Activated CD4-positive, alpha-beta T cell treated with anti-CD3 and anti-CD28 coated beads, Interleukin-2, amount 50 U/mL, for 16 hours (primary cell): ENCODE data around the gene MPHOSPH9.
A peak's percentile ranks its signal among the peaks of the same experiment; 100 is the strongest.

Experiments
- DNase-seq: peaks from one replicate; pipeline ENCODE4 v3.0.0-alpha.2; 2020

The MPHOSPH9 gene, protein sequence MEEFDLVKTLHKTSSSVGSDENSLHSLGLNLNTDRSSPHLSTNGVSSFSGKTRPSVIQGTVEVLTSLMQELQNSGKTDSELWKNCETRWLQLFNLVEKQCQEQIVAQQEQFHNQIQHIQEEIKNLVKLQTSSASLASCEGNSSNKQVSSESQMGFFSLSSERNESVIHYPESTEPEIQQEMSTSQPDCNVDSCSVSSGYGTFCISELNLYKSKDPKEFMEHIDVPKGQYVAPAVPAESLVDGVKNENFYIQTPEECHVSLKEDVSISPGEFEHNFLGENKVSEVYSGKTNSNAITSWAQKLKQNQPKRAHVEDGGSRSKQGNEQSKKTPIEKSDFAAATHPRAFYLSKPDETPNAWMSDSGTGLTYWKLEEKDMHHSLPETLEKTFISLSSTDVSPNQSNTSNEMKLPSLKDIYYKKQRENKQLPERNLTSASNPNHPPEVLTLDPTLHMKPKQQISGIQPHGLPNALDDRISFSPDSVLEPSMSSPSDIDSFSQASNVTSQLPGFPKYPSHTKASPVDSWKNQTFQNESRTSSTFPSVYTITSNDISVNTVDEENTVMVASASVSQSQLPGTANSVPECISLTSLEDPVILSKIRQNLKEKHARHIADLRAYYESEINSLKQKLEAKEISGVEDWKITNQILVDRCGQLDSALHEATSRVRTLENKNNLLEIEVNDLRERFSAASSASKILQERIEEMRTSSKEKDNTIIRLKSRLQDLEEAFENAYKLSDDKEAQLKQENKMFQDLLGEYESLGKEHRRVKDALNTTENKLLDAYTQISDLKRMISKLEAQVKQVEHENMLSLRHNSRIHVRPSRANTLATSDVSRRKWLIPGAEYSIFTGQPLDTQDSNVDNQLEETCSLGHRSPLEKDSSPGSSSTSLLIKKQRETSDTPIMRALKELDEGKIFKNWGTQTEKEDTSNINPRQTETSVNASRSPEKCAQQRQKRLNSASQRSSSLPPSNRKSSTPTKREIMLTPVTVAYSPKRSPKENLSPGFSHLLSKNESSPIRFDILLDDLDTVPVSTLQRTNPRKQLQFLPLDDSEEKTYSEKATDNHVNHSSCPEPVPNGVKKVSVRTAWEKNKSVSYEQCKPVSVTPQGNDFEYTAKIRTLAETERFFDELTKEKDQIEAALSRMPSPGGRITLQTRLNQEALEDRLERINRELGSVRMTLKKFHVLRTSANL

DNA sequence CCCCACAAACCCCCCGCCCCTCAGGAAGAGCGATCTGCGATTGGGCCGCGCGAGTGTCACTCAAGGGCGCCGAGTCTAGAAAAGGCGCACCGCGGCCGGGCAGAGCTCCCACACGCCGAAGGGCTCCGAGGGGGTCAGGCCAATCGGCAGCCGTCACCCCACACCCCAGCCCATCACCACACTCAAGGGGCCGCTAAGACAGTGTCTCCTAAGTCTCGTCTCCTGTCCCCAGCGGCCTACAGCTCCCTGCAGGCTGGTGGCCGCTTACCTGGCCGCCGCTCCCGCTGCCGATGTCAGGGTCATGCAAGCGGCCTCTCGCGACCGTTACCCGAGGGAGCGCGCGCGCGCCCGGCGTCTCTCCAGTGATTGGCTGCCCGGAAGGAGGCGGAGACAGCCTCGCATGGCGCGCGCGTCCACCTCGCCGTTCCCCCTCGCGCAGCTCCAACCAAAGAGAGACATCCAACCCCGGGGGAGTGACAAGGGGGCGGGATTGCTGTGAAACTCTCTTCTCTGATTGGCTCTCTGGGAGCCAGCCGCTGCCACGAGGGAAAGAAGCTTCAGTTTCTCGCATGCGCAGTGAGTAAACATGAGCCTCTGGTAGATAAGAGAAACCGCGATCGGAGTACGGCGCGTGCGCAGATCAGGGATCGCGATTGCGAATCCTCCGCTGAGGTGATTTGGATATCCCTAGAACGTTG lies at the start of gene MPHOSPH9, which contains the start of gene MTRFR:
MPHOSPH9 (minus strand) TSS at position 335 of the 698 bp plus-strand sequence. CDS start 2,777 bp downstream, outside the sequence.
MTRFR (plus strand) TSS at position 630 of the 698 bp plus-strand sequence. CDS start 20,239 bp downstream, outside the sequence.
- peak; percentile 100 for DNase-seq

DNA sequence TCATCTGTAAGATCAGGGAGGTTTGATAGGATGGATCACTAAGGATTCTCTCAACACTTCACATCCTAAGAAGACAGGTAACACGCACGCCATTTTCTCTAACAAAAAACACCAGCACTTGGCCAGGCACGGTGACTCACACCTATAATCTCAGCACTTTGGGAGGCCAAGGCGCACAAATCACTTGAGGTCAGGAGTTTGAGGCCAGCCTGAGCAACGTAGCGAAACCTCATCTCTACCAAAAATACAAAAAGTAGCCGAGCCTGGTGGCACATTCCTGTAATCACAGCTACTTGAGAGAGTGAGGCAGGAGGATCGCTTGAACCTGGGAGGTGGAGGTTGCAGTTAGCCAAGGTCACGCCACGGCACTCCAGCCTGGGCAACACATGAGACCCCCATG lies 49.2 kb upstream of the MPHOSPH9 start:
- DNase-seq: no peak

DNA sequence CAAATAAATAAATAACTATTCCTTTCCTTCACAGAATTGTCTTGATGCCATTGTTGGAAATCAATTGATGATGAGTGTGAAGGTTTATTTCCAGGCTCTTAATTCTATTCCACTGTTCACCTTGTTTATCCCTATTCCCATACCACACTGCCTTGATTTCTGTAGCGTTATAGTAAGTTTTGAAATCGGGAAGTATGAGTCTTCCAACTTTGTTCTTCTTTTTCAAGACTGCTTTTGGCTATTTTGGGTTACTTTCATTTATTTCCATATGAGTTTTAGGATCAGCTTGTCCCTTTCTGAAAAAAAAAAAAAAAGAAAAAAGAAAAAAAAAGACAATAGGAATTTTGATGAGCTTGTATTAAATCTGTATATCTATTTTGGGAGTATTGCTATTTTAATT lies 48.0 kb upstream of the MPHOSPH9 start:
- no peak for DNase-seq

DNA sequence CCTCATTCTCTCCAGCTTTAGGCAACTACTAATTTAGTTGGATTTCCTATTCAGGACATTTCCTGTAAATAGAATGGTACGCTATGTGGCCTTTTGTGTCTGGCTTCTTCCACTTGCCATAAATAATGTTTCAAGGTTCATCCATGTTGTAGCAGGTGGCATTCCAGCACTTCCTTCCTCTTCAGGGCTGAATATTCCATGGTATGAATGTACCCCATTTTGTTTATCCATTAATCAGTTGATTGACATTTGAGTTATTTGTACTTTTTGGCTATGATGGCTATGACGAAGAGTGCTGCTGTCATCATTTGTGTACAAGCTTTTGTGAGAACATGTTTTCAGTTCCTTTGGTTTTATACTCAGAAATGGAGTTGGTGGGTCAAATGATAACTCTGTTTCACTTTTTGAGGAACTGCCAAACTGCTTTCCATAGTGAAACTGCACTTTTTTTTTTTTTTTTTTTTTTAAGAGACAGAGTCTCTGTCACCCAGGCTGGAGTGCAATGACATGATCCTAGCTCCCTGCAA lies 45.2 kb upstream of the MPHOSPH9 start:
- DNase-seq: peak; percentile 78

DNA sequence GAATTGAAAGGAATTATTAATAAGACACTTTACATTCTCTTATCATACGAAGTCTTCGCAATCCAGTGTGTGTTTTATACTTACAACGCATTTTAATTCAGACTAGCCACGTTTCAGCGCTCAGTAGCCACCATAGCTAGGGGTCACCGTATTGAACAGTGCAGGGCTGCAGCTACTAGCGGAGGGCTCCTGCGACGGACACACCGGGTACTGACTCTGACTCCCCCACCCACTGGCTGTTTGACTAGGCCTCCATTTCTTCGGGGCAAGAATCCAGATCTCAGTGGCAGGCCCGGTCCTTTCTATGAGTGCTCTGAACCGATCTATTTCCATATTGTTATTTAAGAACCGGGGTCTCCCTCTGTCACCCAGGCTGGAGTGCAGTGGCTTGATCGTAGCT lies 40.2 kb upstream of the MPHOSPH9 start:
- DNase-seq: no peak

DNA sequence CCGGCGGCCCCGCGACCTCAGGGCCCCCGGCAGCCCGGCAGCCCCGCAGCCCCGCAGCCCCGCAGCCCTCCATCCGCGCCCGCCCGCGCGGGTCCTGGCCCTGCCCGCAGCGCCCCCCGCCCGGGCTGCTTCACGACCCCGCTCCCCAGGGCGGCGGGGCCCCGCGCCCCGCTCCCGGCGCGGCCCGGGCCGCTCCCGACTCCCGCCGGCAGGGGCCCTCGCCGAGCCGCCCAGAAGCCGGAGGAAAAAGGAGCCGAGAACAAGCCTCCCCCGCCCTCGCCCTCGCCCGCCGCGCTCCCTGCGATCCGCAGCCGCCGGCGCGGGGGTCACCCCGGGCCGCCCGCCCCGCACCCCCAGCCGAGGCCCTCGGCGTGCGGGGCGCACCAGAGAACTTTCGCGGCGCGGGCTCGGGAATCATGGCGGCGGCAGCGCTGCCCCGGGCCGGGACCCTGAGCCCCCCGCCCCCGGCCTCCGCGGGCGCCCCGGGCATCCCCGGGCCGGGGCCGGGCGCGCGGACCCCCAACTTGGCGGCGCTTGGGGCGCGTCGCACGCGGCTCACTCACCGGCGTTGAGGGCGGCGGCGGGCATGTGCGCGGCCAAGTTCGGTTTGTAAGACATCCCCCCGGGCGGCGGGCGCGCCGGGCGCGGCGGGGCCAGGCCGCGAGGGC lies 38.2 kb upstream of the MPHOSPH9 start:
- DNase-seq: peak; percentile 76

DNA sequence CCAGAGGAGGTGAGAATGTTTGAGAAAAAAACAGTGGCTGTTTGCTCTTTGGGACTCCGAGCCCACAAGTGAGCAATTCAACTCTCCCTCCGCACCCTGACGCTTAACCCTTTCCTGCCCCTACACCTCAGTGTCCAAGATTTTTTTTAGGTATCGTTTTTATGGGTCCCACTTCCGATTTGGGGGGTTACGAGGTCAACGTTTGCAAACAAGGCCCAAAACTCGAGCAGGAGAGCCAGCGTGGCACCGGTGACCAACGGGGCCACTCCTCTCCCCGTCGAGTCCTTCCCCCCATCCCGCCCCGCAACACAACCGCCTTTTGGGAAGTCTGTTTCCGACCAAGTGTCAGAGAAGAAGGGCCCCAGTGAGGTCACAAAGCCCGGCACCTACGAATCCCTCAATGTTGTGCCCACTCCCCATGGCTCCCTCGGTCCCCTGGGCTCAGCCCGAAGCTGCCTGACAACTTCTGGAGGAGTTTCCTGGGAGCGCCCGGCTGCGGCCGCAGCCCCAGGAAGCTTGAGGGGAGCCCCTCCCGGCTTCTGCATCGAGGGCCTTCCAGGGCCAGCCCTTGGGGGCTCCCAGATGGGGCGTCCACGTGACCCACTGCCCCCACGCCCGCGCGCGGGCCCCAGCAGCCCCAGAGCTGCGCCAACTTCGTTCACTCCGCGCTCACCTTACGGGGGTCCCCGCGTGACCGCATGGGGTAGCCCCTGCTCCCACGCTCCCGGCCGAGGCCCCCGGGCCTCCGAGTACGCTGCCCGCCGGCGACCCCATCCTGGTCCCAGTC lies 37.5 kb upstream of the MPHOSPH9 start:
- peak; percentile 20 for DNase-seq

DNA sequence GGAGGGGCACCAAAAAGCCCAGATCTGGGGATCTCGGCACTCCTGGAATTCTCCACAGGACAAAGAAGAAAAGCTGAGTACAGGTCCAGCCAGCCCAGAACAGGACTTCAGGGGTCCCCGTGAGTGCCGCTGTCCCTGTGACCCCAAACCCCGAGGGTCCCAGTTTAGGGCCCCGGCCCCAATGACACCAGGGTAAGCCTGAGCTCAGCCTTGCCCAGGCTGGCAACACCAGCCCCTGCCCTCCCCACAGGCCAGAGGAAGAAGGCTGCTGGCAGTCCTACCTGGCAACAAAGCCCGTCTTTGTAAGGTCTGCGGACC lies 36.9 kb upstream of the MPHOSPH9 start:
- DNase-seq: no peak

DNA sequence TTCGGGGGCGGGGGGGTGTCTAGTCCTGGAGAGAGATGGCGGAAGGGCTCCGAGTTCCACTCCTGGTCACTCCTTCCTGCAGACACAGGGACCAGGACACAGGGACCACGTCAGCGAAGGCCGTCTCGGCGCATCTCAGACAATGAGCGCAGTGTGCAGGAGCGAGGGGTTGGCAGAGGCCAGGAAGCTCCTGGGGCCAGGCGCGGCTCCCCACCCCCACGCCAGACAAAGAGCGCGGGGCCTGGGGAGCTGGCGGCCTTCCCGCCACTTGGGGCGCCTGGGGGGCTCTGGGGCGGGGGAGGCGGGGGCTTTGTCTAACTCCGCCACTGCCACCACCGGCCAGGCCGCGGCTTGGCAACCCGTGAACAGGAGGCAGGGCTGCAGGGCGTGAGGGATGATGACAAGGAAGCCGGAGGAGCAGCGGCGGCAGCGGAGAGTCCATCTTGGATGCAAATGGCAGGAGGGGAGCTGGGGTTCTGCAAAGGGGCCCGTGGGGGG lies 36.5 kb upstream of the MPHOSPH9 start:
- peak; percentile 50 for DNase-seq

DNA sequence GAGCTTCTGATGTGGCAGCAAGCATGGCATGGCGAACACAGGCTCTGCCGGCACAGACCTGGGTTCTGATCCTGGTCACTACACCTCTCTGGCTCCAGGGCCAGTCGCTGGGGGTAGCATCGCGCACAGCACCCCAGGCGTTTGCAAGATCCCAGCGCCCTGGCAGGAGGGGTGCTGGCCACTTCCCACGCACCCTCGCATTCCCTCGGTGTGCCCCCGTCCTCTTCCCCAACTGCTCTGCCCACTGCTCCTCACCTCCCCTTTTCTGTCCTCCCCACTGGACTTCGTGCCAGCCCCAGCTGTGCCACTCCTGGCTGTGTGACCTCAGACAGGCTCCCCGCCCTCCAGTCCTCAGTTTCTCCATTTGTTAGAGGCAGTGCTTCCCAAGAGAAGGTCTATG lies 35.9 kb upstream of the MPHOSPH9 start:
- no peak for DNase-seq

DNA sequence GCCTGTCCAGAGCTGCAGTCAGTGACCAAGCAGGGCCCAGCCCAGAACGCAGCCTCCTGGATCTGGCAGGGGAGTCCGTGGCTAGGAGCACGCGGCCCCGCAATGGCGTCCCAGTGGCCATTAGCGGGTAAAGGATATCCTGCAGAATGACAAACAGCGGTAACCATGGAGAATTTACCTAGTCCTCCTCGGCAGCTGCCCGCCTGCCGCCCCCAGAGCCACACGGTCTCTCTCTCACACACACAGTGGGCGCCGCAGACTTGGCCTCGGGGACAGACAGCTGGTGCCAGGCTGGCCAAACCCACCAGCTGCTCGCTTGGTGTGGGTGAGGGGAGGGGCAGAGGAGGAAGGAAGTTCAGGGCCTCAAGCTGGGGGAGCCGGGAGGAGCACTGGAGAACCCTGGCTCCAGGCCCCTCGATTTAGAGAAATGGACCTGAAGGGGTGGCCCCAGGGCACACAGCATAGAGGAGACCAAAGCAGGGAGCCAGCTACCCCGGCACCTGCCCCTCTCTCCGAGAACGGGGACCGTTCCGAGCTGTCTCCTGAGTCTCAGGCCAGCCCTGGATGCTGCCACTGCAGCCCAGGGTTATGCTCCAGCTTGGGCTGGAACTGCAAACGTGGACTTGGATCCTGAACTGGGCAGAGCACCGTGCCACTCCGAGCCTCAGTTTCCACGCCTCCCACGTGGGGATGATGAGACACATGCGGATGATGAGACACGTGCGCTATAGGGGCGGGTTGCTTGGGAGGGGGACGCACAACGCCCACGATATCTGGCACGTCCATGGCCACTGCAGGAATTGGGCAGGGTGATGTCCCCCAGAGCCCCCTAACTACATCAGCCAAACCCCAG lies 35.3 kb upstream of the MPHOSPH9 start:
- no peak for DNase-seq

DNA sequence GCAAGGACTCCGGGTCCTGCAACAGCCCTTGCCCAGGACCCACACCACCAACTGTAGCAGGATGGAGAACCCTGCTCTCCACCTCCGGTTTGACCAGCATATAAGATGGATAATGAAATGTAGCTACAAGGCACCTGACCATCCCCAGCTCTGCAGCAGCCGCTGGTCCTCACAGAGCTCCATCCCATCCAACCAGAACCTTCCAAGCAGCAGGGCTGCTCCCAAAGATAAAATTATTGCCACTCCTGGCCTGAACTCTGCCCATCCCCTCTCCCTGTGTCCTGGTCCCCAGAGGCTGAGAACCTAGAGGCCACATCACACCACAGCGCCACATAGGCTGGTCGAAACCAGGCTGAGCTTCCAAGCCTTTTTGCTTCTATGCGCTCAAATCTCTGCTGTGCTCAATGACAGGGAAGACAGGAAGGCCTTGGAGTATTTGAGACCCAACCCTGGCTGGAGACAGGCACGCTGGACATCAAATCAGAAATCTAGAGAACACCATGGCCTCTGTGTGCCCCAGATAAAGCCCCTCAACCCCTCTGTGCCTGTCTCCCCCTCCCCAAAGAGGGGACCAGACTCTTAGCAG lies 34.5 kb upstream of the MPHOSPH9 start:
- DNase-seq: no peak

DNA sequence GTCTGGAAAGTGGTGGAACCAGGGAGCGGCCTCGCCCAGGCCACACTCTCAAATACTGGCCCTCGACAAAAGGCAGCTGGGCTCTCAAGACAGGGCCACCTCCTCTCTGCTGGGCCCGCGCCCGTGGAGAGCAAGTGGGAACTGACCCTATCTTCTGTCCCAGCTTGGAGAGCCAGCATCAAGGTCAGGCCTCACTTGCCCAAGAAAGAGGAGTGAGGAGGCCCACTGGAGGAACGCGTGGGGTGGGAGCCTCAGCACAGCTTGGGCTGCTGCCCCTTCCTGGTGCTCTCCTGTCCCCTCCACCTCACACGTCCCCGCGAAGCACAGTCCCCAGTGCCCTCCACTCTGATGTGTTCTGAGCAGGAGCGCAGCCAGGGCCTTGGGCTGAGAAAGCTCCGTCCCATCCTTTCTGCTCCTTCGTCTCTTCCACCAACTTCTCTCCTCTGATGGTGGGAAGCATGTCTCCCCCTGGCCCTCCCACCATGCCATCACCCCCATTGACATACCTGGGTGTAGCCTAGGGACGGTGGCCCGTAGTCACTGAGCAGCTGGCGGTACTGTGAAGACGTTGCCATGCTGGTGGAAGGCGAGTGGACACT lies 33.8 kb upstream of the MPHOSPH9 start:
- DNase-seq: no peak

DNA sequence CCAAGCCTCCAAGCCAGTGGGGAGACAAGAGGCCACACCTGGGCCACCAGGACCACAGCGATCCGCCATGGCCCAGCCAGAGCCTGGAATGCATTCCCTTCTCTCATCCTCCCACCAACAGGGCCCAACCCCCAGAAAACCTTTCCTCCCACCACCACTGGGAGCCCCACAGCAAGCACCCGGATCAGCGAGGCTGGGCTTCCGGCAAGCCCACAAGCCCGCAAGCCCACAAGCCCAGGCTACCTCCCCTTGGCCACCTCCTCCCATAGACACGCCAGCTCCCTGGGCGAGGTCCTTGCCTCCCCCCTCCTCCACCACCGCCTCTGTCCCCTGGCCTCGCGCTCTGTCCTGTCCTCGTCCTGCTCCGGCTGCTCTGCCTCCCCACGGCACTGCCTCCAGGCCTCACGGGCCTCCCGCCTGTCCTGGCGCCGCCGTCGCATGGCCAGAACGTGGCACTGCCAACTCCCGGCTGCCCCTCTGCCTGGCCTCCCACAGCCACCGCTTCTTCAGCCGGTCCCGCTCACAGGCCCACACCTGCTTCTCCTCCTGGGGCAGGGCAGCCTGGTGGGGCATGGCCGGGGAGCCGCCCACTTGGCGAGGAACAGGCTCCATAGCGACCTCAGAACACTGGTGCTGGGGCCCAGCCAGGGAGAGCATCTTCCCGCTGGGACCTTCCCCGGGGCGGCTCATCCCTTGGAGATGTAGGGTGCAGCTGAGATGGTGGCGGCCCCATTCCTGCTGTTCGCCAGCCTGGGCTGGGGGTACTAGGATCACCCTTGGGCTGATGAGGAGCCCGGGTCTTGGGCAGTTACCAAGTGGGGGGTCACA lies 33.1 kb upstream of the MPHOSPH9 start:
- DNase-seq: no peak

DNA sequence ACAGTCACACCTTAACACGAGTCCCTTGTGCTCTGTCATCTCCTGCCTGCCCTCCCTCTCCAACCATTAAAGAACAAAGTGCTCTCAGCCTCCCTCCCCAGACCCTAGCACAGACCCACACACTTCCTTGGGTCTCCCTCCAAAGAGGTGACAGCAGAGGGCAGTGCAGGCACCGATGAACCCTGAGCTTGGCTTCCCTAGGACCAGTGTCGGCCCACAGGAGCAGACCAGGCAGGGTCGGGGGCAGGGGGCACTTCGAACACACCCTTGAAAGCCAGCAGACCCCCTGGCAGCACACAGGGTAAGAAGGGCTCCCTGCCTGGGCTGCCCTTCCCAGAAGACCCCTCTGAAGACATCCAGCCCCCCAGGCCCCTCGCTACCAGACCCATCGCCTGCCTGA lies 31.7 kb upstream of the MPHOSPH9 start:
- DNase-seq: peak; percentile 20

DNA sequence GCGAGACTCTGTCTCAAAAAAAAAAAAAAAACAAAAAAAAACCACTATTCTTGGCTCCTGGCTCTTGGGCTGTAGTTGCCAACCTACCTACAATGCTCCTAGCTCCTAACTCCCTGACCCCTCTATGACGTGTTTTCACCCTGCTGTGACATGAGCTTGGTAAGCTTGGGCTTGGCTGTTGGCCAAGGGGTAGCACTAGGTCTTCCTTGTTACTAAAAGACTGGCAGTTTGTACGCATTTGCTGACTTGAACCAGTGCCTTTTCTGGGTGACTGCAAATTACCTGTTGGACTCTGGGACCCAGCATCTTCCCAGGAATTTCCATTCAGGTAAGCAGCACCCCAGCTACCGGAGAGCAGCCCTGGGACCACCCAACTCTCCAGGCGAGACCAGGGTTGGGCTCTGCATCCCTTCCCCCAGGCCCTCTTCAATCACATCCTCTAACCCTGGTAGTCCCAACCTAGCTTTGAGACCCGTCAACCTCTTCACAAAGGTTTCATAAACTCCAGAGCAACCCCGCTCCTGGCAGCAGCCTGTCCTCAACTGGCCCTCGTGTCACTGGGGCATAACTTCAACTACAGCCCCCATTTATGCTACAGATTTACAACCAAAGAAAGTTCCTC lies 30.4 kb upstream of the MPHOSPH9 start:
- DNase-seq: no peak

DNA sequence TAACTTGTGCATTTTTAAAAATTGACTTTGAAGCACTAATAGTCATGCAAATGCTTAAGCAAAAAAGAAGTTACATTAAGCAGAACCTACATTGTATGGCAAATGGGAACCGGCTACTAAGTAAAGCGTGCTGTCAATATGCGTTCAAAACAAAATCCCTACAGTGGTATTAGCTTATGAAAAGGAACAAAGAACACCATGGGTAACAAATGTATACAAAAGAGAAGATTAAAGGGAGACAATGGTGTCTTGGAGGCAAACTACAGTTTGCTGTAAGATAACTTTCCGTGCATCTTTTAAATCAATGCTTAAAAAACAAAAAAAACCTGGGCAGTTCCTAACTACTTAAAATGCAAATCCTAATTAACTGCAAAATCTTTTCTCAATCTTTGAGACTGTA lies 28.3 kb upstream of the MPHOSPH9 start:
- no peak for DNase-seq

DNA sequence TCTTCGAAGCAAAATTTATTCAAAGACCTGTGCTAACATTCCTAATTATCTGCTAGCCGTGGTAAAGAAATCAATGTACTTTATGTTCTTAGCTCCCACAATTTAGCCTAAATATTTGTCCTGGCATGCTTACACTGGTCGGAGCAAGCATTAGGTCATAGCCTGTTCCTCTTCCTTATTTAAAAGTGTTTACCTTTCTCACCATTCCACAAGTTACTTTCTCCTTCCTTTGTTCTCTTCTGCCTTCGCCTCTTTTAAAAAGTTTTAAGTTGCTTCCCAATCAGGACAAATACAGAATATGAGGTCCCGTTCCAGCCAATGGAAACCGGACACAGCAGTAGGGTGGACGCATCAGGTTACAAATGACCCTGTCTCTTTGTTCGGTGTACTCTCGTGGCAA lies 27.1 kb upstream of the MPHOSPH9 start:
- no peak for DNase-seq
